ENCODE measurements around the gene PTPRG.

The PTPRG gene

DNA sequence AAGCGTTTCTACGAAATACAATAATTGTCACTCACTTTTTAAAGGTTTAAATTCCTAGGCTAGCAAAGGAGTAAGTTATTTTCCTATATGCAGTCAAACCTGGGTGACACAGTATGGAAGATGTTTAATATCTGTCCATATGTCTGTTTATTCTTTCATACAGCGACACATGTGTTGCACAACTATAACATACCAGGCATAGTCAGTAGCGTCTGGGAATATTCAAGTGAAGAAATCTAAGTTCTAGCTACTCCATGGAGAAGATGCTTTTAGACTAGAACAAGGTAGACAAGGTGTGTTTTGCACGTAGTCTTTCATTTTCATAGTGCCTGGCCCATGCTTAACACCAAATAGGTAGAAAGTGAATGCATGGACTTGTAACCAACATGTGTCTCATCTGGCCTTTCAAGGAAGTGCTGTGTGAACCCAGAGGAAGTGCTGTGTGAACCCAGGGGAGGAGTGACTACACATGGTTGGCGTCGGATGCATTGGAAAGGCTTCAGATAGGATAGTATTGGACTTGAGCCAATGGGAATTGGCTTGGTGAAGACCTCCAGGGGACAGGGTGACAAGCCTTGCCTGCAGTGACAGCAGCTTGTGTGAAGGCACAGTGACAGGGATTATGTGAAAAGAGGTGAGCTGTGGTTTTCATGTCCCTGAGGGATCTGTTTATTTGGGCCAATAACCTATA lies 267.0 kb downstream of the PTPRG start:
- DNase-seq (ENCODE audit: low spot score): no peak

DNA sequence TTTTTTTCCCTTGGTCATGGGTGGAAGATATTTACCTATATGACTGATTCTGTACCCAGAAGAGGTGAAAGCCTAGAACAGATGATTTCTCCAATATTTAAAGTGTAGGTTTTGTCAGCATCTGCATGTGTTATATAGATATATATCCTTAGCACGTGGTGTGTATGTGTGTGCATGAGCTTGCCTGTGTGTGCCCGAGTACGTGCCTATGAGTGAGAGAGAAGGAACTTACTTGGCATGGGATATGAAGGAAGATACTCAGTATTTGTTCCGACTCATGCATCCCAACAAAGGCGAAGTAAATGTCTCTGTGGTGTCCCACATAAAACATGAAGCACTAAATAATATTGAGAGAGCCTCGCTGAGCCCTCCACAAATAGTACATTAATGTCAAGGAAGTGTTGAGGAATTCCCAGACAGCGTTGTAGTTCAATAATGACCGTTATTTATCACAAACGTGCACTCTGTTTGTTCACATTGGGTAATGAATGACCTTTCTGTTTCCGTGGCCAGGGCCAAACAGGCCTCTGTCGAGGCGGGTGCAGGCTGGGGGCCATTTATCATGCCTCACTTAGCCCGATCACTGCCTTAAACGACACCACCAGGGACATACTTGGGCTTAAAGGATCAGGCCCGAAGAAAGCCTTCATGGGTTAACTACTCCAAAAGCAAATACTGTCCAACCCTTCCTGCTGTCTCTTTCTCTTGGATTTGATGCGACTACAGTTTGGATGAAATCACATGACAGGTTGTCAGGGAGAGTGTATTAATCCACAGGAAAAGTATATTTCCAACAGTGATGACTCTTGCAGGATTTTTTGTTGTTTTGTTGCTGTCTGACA lies 267.7 kb downstream of the PTPRG start:
- DNase-seq (ENCODE audit: low spot score): no peak

DNA sequence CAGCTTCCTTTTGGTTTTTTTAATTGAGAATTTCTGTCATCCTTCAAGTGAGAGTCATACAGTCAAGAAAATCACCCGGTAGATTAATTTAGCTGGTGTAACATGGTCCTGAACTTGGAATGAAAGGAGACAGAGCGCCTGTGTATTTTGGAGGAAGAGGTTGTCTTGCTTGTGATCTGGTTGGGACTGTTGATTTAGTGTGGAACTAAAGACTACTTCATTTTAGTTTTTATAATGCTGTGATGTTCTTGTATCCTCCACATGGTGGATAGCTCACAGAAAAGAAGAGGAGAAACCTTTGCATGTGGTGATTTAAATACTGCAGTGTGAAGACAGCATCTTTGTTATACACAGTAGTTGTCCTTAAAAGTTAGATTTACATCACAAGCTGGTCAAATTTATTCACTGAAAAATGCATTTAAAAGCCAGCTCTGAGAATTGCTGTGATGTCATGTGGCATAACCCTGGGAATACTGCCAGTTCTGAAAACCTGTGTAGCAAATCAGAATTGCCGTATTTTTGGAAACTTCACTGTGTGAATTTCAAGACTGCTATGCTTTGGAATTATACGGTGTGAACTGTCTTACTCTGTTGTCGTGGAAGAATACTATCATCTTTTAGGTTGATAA lies 268.5 kb downstream of the PTPRG start:
- no peak for DNase-seq (ENCODE audit: low spot score)

DNA sequence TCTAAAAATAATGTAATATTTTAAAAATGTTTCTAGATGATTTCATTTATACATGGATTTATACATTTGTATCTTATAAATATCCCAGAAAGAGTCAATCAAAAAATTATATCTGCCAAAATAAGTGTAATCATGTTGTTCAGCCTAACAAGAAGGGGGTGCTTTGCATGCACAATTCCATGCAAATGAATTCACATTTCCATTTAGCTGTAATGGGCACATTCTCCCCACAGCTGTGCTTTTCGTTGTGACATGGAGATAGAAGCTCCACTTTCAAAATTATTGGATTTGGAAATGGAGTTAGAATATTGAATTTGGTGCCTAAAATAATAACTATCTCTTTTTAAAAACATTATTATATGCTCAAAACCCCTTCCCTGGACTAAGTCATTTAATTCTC lies 270.6 kb downstream of the PTPRG start:
- DNase-seq (ENCODE audit: low spot score): no peak

DNA sequence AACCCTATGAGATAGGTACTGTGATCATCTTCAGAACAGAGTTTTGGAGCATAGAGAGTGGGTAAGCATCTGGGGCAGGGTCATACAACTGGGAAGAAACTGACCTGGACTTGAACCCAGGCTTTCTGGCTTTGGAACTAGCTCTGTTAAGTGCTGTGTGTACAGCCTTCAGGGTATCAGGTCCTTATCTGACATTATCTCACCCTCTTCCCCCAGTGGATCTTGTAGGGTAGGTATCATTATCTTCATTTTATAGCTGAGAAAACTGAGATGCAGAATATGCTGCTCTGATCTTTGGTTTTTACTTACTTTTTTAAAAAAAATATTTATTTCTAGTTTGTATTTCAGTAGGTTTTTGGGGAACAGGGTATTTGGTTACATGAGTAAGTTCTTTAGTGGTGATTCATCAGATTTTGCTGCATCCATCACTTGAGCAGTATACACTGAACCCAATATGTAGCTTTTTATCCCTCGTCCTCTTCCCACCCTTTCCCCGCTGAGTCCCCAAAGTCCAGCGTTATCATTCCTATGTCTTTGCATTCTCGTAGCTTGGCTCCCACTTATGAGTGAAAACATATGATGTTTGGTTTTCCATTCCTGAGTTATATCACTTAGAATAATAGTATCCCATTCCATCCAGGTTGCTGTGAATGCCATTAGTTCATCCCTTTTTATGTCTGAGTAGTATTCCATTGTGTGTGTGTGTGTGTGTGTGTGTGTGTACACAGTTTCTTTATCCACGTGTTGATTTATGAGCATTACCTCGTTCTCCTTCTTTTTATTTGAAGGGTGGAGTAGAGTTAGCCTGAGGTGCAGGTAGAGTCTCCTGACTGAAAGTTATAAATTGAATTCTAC lies 271.2 kb downstream of the PTPRG start:
- DNase-seq (ENCODE audit: low spot score): no peak

DNA sequence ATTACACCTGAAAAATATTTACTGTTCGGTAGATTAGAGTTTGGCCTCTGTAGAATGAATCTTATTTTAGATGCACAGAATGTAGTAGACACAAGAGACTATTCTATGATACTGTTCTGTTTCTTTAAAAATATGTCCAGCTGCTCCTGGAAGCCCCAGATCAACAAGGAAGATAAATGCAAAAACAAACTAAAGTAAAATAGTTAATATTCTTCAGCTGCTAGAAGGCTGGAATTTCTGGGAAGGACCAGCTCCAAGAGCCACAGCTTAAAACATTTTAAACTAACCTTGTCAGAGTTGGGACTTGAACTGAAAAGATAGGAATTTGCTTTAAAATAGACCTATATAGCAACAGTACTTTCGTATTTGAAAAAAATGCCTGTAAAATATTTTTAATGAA lies 277.9 kb downstream of the PTPRG start:
- no peak for DNase-seq (ENCODE audit: low spot score)

DNA sequence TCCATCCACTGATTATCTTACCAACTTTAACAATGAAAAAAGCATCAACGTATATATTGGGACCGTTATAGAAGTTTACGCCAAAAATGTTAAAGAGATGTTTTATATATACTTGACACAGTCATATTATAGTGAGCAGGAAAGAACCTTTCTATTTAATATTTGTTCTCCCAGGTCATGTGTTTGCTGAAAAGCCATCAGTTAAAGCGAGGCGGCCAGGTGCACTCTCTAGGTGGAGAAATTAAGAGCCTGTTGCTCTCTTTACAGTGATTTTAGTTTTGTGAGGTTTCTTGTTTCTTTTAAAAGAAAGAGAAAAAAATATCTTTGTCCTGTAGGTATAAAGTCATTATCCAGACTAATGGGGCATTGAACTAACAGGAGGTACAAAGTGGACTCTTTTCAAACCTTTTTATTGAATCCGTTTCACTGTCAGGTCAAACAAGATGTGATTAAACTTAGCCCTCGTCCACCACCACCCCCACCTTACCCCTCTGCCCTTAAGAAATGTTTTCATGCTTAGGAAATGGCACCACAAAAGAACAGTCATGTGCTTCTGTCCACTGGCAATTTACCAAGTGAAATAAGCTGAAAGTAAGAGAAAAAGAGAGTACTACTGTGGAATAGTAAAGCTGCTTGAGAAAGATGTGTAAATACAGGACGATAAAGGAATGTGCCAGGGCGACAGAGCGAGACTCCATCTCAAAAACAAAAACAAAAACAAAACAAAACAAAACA lies 279.9 kb downstream of the PTPRG start:
- no peak for DNase-seq (ENCODE audit: low spot score)

DNA sequence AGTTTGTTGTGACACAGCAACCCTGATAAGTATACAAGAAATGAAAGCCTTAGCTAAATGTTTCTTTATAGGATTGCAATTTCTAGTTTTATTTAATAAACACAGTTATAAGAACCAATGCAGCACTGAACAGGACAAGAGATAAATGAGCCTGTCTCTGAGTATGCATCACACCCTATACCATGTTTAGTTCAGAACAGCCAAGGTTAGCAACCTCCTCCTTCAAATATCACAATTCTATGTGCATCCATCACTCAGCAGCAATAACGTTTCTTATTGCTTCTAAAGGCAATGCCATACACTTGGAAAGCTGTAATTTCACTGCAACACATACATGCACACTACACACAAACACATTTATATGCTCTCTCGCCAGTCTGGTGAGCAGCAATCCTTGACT lies 280.6 kb downstream of the PTPRG start:
- no peak for DNase-seq (ENCODE audit: low spot score)

DNA sequence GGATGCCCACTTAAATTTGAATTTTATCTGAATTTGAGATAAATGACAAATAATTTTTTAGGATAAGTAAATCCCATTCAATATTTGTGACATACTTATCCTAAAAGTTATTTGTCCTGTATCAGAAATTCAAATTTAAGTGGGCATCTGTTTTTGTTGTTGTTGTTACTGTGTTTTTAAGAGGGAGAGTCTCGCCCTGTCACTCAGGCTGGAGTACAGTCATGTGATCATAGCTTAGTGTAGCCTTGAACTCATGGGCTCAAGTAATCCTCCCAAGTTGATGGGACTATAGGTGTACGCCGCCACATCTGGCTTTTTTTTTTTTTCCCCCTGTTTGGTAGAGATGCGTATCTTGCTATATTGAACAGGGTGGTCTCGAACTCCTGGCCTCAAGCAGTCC lies 283.0 kb downstream of the PTPRG start:
- DNase-seq (ENCODE audit: low spot score): no peak

DNA sequence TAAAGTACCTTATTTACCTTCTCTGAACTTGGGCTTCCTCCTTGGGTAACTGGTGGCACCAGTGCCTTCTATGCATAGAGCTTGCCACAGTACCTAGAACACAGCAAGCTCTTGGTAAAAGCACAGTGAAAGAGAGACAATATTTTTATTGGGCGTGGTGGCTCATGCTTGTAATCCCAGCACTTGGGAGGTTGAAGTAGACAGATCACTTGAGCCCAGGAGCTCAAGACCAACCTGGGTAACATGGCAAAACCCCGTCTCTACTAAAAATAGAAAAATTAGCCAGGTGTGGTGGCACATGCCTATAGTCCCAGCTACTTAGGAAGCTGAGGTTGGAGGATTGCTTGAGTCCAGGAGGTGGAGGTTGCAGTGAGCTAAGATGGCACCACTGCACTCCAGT lies 285.1 kb downstream of the PTPRG start:
- DNase-seq (ENCODE audit: low spot score): no peak

DNA sequence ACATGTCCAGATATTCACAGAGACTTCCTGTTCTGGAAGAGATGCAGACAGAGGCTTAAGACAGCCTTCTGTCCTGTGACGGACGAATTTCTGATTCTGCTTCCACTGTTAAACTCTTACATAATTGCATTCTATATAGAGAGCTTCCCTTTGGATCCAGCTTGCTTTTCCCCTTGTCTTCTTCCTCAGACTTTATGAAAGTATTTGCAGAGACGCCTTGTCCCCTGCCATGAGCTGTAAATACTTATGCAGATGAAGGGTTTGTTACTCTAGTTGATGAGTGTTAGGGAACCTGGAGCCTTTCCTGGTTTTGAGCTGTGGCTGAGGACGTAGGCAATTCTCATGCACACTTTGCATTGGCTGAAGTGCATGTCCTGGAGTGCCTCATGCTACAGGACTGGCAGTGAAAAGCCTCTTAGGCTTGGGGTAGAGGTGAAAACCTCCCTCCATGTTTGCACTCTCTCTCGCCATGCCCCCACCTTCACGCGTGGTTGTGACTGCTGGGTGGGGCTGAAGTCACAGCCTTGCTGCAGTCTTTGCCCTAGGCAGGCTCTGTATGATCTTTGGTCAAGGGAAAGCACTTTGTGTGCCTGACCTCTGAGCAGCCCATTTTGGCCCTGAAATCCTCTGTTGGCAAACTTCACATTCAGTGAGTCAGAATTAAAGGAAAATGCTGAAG lies 286.6 kb downstream of the PTPRG start:
- DNase-seq (ENCODE audit: low spot score): no peak

DNA sequence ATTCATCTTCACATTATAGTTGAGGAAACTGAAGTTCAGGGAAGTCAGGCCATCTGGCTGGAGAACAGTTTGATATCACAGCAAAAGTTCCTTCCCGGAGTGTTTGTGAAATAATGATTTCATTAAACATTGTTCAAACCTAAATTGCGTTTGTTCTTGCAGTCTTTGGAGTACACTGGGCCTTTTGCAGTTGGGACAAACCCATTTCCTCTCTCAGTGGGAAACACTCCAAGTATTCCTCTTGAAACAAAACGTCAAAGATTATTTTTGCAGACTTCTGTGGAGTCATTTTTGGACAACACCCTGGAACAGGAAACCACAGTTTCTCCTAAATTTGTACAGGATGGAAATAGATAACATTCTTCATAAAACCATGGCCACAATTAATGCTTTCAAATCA lies 287.5 kb downstream of the PTPRG start:
- no peak for DNase-seq (ENCODE audit: low spot score)

DNA sequence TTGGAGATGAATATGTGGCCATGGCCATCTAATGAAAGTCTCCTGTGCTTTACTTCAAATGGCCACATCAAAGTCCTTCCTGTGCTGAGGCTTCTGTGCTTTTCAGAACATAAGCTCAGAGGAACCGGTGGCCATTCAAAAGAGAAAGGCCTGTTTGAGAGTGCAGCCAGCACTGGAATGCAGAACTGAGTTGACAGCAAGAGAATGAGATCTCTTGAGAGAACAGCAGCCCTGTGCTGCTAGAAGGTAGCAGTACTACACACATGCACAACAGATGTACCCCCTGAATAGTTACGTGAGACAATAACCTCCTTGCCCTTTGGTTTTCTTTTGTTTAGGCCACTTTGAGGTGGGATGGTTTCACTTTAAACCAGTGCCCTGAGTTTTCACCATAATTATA lies 292.5 kb downstream of the PTPRG start:
- DNase-seq (ENCODE audit: low spot score): no peak

DNA sequence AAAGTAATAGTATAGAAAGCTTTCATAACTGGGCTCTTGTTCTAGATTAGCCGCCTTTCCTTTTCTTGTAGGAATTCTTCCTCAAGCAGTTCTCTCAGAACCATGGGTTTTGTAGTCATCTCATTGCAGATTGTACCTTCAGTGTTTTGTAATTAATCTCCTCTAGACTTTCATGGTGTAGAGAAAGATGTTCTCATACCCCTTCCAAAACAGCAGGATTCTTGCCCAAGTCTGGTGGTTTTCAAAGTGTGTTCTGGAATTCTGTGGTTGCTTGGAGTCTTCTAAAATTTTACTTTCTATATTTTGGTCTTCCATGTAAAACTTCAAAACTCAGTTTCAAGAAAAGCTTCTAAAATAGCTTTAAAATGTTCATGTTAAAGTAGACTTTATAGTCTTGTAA lies 293.8 kb downstream of the PTPRG start:
- DNase-seq (ENCODE audit: low spot score): no peak

DNA sequence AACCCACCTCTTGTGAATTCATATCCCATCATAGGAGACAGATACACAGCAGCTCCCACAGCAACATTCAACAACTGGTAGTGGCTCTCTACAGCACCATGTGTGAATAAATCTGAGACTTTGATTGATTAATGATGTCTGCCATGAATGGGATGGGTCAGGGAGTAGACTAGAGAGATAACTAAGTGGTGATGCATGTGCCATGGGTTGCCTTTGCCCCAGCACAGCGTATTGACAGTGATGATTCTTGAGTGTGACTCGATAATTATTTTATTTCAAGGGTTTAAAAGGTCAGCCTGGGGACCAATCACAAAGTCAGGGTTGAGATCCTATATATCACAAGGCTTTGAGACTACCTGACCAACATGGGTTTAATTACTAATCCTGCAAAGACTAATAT lies 295.9 kb downstream of the PTPRG start:
- DNase-seq (ENCODE audit: low spot score): no peak

DNA sequence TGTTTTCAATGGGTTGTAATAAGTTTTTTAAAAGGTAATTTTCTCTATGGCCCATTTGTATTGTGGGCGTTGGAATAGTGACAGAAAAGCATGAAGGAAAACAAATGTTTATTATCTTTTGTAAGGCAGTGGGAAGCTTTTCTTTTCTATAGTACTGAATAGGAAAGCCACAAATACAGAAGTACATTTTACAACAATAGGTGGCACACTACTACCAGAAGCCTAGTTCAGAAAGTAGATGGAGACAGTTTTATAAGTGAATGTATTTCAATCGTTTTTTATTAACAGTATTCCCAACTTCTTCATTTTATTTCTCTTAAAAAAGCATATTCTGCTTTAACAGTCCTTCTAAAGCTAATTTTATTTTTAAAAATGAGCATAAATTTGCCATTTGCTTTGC lies 296.7 kb downstream of the PTPRG start:
- no peak for DNase-seq (ENCODE audit: low spot score)

DNA sequence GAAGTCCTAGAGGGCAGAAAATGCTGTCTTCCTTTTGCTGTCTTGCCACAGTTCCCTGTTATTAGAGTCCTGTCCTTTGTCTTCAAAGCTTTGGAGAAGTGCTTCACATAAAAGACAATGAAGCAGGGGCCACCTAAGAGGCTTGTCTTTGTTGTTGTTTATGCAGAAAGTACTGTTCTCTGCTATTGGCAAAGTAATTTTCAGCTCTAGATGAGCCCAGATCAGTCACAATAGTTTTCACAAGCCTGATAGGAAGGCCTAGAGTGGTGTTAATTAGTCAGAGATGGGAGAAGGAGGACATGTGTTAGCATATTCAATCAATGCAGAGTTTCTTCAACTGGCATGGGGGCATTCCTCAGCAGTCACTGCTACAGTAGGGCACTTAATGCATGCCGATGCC lies 300.0 kb downstream of the PTPRG start:
- DNase-seq (ENCODE audit: low spot score): no peak

DNA sequence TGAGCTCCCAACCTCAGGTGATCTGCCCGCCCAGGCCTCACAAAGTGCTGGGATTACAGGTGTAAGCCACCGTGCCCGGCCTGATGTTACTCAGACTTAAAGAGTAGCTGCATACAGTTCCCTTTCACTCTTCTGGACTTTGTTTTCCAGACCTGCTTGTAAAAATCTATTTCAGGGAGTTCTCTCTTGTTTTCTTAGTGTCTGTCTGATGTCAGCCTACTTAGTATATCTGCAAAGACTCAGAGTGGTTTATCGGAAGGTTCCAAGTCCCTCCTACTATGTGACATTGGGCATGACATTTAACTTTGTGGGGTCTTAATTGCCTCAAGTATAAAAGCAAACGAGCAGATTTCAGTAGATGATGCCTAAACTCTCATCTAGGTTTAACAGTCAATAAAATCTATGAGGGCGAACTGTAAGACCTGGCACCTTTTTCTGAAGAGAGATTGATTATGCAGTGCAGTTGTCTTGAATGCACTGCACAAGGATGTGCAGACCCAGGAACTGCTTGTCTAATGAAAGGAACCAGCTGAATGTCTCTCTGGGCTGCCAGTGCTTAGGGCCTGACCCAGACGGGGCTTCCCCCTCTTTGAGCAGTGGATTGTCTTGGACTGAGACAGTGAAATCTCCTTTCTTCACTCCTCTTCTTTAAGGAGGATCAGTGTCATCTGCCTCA lies 301.4 kb downstream of the PTPRG start:
- DNase-seq (ENCODE audit: low spot score): no peak

DNA sequence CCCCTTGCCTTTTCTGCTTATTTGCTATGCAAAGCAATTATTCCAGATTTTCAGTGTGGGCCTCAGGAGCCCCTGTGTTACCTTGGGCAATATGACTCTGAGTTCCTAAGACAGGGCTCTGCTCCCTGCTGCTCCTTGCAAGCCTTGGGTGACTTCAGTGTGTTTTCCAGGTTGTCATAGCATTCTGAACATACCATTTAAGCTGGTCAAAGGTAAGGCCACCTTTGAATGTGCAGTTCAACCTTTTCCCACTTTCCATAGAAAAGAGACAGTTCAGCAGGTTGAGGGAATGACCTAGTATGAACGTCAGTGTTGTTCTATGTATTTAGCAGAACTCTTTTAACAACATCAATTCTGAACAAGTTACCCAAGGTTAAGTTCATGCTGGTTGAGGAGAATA lies 302.2 kb downstream of the PTPRG start:
- no peak for DNase-seq (ENCODE audit: low spot score)

DNA sequence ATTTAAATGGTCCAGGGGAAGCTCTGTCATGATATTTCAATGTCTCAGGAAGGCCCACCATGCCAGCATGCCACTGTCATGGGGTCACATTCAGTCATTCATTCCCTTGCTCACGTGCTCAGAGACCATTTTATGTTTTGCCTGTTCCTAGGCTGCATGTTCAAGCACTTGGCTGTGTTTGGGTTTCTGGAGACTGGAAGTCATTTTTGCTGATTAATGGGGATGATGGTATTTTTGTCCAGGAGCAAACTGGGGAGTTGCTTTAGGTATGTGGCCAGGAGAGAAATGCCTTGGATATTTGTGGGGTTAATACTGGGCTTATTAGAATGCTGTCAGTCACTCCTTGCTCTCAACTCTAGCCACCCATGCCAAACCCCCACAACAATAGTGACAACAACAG lies 303.5 kb downstream of the PTPRG start:
- DNase-seq (ENCODE audit: low spot score): no peak

Data from activated CD4-positive, alpha-beta T cell treated with anti-CD3 and anti-CD28 coated beads, Interleukin-2, Interleukin-4, amounts not matched to agents 100 ng/mL and 50 ng/mL, durations not matched to agents 16 hours and 8 hours (primary cell).